ENCODE measurements around the gene RNF220. TPM values are rescaled to one million over a fixed set of nuclear protein-coding genes. Genes with fewer than 3 reads are reported as not detected.
A peak's percentile ranks its signal among the peaks of the same experiment; 100 is the strongest.

Gene RNF220
- total RNA-seq, 1 donor from 2014 or later, result 52.5 TPM

DNA sequence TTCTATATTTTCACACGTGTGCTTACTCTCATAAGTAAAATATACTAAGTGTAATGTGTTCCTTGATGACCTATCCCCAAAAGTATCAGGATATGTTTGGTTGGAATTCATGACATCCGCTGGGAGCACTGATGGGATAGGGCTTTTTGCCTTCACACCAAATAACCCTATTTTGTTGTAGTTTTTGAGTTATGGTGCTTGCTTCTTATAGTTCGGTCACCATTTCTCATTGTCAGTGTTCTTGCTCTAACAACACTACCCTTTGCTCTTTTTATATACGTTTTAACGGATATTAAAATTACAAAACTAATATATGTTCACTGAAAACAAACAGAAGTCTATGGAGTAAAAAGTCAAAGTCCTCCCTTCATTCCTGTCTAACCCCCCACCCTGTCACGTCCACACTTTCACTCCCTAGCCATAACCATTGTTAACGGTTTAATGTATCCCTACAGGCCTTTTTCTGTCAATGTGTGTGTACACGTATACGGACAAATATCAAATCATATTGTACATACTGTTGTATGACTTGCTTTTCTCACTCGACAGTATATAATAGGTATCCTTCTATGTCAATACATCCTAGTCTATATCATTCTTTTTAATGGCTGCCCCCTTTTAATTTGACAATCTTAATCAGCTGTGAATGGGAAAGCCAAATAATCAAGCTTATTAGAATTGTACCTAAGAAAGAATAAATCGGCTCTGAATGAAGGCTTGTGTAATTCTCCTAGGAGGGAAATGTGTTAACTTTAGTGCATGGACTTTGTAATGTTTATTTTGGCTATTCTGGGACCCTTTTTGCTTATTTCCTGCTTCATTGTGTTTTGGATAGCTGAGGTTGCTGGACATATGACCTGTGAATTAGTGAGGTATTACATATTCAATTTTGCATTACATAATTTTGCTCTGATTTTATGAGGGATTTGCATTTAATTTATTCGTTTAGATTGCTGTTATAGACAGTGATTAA is 3.5 kb upstream of the RNF220 start:
- no peak for DNase-seq (ENCODE audit: extremely low spot score in 2 of 2)
- Histone ChIP-seq H3K27ac (no peak overlapping the region), H3K4me3 (no peak overlapping the region), H3K4me1 (peaks cover 21% of the 10 kb centered on the region), H3K9me3 (no peaks in the 10 kb centered on the region), H3K36me3 (no peaks in the 10 kb centered on the region), H3K27me3 (peaks cover 6% of the 10 kb centered on the region)
- intact Hi-C loops (cut with DNase I), result no loop called here
- TF ChIP-seq POLR2A (IDR thresholded peaks at IDR 0.05), result no peak
- no peak for TF ChIP-seq POLR2AphosphoS5 (IDR thresholded peaks at IDR 0.05; ENCODE audit: insufficient read depth in 1 of 2, low read depth in 1 of 2)
- TF ChIP-seq, protein P1, sequence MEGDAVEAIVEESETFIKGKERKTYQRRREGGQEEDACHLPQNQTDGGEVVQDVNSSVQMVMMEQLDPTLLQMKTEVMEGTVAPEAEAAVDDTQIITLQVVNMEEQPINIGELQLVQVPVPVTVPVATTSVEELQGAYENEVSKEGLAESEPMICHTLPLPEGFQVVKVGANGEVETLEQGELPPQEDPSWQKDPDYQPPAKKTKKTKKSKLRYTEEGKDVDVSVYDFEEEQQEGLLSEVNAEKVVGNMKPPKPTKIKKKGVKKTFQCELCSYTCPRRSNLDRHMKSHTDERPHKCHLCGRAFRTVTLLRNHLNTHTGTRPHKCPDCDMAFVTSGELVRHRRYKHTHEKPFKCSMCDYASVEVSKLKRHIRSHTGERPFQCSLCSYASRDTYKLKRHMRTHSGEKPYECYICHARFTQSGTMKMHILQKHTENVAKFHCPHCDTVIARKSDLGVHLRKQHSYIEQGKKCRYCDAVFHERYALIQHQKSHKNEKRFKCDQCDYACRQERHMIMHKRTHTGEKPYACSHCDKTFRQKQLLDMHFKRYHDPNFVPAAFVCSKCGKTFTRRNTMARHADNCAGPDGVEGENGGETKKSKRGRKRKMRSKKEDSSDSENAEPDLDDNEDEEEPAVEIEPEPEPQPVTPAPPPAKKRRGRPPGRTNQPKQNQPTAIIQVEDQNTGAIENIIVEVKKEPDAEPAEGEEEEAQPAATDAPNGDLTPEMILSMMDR (IDR thresholded peaks at IDR 0.05), result no peak

DNA sequence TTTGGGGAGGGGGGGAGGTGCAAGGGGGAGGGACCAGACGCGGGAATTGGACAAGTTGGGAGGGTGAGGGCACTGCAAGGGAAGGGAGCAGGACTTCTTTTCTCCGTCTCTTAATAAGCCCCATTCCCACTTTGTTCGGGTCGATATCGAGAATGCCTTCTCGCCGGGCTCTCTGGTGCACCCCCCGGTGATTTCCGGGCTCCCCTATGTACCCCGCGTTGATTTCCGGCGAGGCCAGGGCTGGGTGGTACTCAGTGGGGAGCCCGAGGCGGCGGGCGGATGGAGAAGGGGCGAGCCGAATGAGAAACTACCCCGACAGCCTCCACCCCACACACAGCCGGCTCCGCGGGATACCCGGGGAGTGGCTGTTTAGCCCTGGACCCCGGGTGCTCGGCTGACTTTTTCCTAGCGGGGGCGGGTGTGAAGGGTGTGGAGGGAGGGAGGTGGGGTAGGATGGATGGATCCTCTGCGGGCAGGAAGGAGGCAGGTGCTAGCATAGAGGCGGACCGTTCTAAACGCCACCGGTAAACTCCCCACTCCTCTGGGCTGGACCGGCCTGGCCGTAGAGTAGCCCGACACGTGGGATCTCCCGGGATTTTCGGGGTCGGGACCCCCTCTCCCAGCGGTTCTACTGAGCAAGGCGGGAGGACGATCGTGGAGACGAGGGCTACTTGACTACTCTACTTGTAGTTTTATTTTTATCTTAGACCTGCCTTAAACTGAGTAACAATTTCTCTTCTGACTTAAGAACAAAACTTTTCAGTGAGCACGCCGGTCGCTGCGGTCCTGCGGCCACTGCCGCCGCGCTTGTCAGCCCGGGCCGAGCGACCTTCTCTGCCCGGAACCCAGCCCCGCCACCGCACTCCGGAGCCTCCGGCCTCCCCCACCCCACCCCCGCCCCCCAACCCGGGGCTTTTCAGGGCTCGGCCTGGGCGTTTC is 1.0 kb downstream of the RNF220 start:
- TF ChIP-seq, protein P1 (IDR thresholded peaks at IDR 0.05), result no peak
- TF ChIP-seq POLR2A (IDR thresholded peaks at IDR 0.05) (no peak), POLR2AphosphoS5 (IDR thresholded peaks at IDR 0.05; ENCODE audit: insufficient read depth in 1 of 2, low read depth in 1 of 2) (no peak)
- H3K36me3 ChIP-seq, result no peaks in the 10 kb centered on the region
- peak overlapping the region; percentile 22 to 36 for H3K4me3 ChIP-seq
- intact Hi-C loops (cut with DNase I), result no loop called here
- no peak overlapping the region for H3K27ac ChIP-seq
- H3K9me3 ChIP-seq, result no peaks in the 10 kb centered on the region
- no peak for DNase-seq (ENCODE audit: extremely low spot score in 2 of 2)
- peaks cover 24% of the 10 kb centered on the region for H3K27me3 ChIP-seq
- peaks cover 42% of the 10 kb centered on the region for H3K4me1 ChIP-seq

DNA sequence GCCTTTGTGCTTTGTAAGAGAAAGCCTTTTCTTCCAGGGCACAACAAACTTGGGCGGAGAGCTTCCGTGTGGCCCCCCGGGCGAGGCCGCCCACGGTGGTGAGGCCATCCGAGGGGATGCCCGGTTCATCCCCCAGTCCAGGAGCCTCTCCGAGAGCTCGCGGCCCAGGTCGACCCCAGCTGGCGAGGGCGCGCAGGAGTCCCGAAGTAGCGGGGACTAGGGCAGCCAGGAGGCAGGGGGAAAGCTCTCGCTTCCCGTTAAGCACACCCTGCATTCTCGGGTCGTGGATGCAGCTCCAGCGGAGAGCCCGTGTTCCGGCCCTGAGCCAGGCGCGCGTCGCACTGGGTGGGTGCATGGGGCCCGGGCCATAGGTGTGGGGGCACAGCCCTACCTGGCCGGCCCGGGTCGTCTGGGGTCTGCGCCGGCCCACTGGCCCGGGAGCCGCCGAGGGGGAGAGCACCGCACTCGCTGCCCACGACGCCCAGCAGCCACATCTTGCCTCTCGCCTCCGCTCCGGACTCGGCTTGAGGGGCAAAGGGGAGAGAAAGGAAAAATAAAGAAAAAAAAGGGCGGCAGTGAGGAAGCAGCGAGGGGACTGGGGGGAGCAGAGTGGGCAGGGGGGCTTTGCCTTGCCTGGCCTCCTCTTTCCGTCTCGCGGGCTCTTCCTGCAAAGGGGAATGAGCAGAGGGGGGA is 1.8 kb downstream of the RNF220 start:
- no peak for DNase-seq (ENCODE audit: extremely low spot score in 2 of 2)
- H3K27ac ChIP-seq, result no peak overlapping the region
- TF ChIP-seq POLR2A (IDR thresholded peaks at IDR 0.05), result no peak
- no peak for TF ChIP-seq POLR2AphosphoS5 (IDR thresholded peaks at IDR 0.05; ENCODE audit: insufficient read depth in 1 of 2, low read depth in 1 of 2)
- TF ChIP-seq, protein P1 (IDR thresholded peaks at IDR 0.05), result no peak
- no peaks in the 10 kb centered on the region for H3K9me3 ChIP-seq
- peaks cover 24% of the 10 kb centered on the region for H3K27me3 ChIP-seq
- peak overlapping the region; percentile 29 to 36 for H3K4me3 ChIP-seq
- H3K4me1 ChIP-seq, result peaks cover 42% of the 10 kb centered on the region
- intact Hi-C loops (cut with DNase I), result no loop called here
- no peaks in the 10 kb centered on the region for H3K36me3 ChIP-seq

GRCh38 chr1:44407430-44408211 is 2.6 kb downstream of the RNF220 start:
- DNase-seq (ENCODE audit: extremely low spot score in 2 of 2), result no peak
- H3K4me3 ChIP-seq, result peak overlapping the region; percentile 29 to 36
- peaks cover 24% of the 10 kb centered on the region for H3K27me3 ChIP-seq
- intact Hi-C loops (cut with DNase I), result no loop called here
- H3K9me3 ChIP-seq, result no peaks in the 10 kb centered on the region
- peaks cover 42% of the 10 kb centered on the region for H3K4me1 ChIP-seq
- TF ChIP-seq, protein P1 (IDR thresholded peaks at IDR 0.05), result no peak
- TF ChIP-seq POLR2A (IDR thresholded peaks at IDR 0.05), result no peak
- TF ChIP-seq POLR2AphosphoS5 (IDR thresholded peaks at IDR 0.05; ENCODE audit: insufficient read depth in 1 of 2, low read depth in 1 of 2), result no peak
- H3K36me3 ChIP-seq, result no peaks in the 10 kb centered on the region
- no peak overlapping the region for H3K27ac ChIP-seq
